GM12878 (cell line): ENCODE measurements around the gene TCF7L2. TPM values are rescaled to one million over a fixed set of nuclear protein-coding genes. Genes with fewer than 3 reads are reported as not detected.

Experiments used
- ATAC-seq: fragments of 200-7000 bp; cut with Tn5 transposase; 3 replicates; pipeline ENCODE4 v1.9.1; 2020; ENCODE audit warnings: mild to moderate bottlenecking, moderate library complexity
- BruUV-seq: library from RNA; stranded (reverse); fragments of 400-500 nt; replicated peaks from 2 replicates; lab custom pipeline; 2021; lab: Mats Ljungman, UMichigan
- CTCF ChIA-PET: fragments of 300-600 bp; sonication (Branson Sonifier 250); formaldehyde crosslinking; extraction: SDS; loops from one replicate; lab custom pipeline; 2021; ENCODE audit warnings: inconsistent platforms; lab: Yijun Ruan, JAX
- POLR2A ChIA-PET: fragments of 350-600 bp; formaldehyde crosslinking; extraction: SDS; loops from one replicate; lab custom pipeline; 2021; ENCODE audit warnings: inconsistent platforms; lab: Charles Lee
- RAD21 ChIA-PET: fragments of 300-600 bp; sonication (Branson Sonifier 250); formaldehyde crosslinking; loops from one replicate; lab custom pipeline; 2023; ENCODE audit warnings: antibody characterized with exemption; ENCODE audit not compliant: unreplicated experiment; lab: Charles Lee
- SMC1A ChIA-PET: fragments of 300-600 bp; sonication (Branson Sonifier 250); formaldehyde crosslinking; loops from one replicate; lab custom pipeline; 2023; ENCODE audit not compliant: unreplicated experiment, uncharacterized antibody; lab: Charles Lee
- DNase-seq: peaks from one replicate; pipeline ENCODE4 v3.0.0-alpha.2; 2011; ENCODE audit warnings: low read depth, low spot score
- FAIRE-seq: peaks from 3 replicates; lab custom pipeline; 2011; peaks lifted over from hg19 to GRCh38; lab: Jason Lieb, UNC
- H2AFZ ChIP-seq: 2 replicates; pipeline ENCODE4 v1.6.0; 2011; ENCODE audit warnings: low read depth, low read length, control low read depth; ENCODE audit not compliant: control insufficient read depth
- H3K27ac ChIP-seq: 2 replicates; pipeline ENCODE4 v1.5.1; 2011; ENCODE audit warnings: control low read depth; ENCODE audit not compliant: control insufficient read depth, insufficient read depth
- H3K27me3 ChIP-seq, 2 experiments: replicated peaks in 1 of 2; 2 replicates each; pipeline versions ENCODE4 v1.6.0 to v1.6.1; 2011; ENCODE audit warnings: low read length in 1 of 2; ENCODE audit not compliant: control insufficient read depth in 2 of 2, insufficient read depth in 2 of 2
- H3K36me3 ChIP-seq, 2 experiments: 2 replicates each; pipeline ENCODE4 v1.5.1; 2011; ENCODE audit warnings: low read length in 1 of 2; ENCODE audit not compliant: control insufficient read depth in 2 of 2, insufficient read depth in 2 of 2
- H3K4me1 ChIP-seq: 2 replicates; pipeline ENCODE4 v1.6.1; 2011; ENCODE audit warnings: mild to moderate bottlenecking, low read length, moderate library complexity, mixed read lengths; ENCODE audit not compliant: control insufficient read depth, insufficient read depth
- H3K4me2 ChIP-seq: 2 replicates; pipeline ENCODE4 v1.6.0; 2011; ENCODE audit warnings: control low read depth; ENCODE audit not compliant: control insufficient read depth, insufficient read depth
- H3K4me3 ChIP-seq: fragments of 200-600 bp; sonication (generic); 2 replicates; pipeline ENCODE4 v1.5.1; 2016
- H3K79me2 ChIP-seq: 2 replicates; pipeline ENCODE4 v1.6.0; 2011; ENCODE audit warnings: low read length; ENCODE audit not compliant: control insufficient read depth, insufficient read depth
- H3K9ac ChIP-seq: 2 replicates; pipeline ENCODE4 v1.8.0; 2011; ENCODE audit warnings: low read length, control low read depth, mixed read lengths; ENCODE audit not compliant: control insufficient read depth, insufficient read depth
- H3K9me3 ChIP-seq: replicated peaks from 3 replicates; pipeline ENCODE4 v1.5.1; 2011; ENCODE audit warnings: mild to moderate bottlenecking, low read length; ENCODE audit not compliant: control insufficient read depth, insufficient read depth
- H4K20me1 ChIP-seq: 2 replicates; pipeline ENCODE4 v1.6.0; 2011; ENCODE audit not compliant: control insufficient read depth, insufficient read depth
- EED ChIP-seq: sonication (generic); IDR thresholded peaks from 2 replicates; pipeline ENCODE4 v1.6.1; 2016; ENCODE audit warnings: antibody characterized with exemption, low read depth
- EZH2 ChIP-seq: IDR thresholded peaks from 2 replicates; pipeline ENCODE4 v1.6.1; 2012; ENCODE audit warnings: low read depth, mild to moderate bottlenecking, control low read depth, inconsistent platforms, low read length, borderline replicate concordance; ENCODE audit not compliant: control insufficient read depth
- HDAC2 ChIP-seq: fragments of 200-600 bp; sonication (generic); IDR thresholded peaks from 2 replicates; pipeline ENCODE4 v1.6.1; 2017
- IKZF2 ChIP-seq, 2 experiments: fragments of 450-650 bp; IDR thresholded peaks; 2 replicates each; pipeline ENCODE4 v1.6.1; 2017; ENCODE audit warnings: mild to moderate bottlenecking in 2 of 2, moderate library complexity in 2 of 2
- IRF4 ChIP-seq: IDR thresholded peaks from 2 replicates; pipeline ENCODE4 v1.6.1; 2011; ENCODE audit warnings: low read depth, low read length
- MAX ChIP-seq: IDR thresholded peaks from 2 replicates; pipeline ENCODE4 v1.6.1; 2012; ENCODE audit warnings: low read depth, low read length, improper control_type of control experiment
- MTA3 ChIP-seq: IDR thresholded peaks from 2 replicates; pipeline ENCODE4 v1.6.1; 2012; ENCODE audit warnings: low read length, inconsistent platforms, borderline replicate concordance
- NFIC ChIP-seq: IDR thresholded peaks from 2 replicates; pipeline ENCODE4 v1.6.1; 2012; ENCODE audit warnings: low read depth, mild to moderate bottlenecking, inconsistent platforms, low read length, moderate library complexity
- POLR2AphosphoS2 ChIP-seq: IDR thresholded peaks from 2 replicates; pipeline ENCODE4 v1.6.1; 2011; ENCODE audit warnings: low read depth, mild to moderate bottlenecking, low read length, improper control_type of control experiment, moderate library complexity
- REST ChIP-seq: IDR thresholded peaks from 2 replicates; pipeline ENCODE4 v1.6.1; 2012; ENCODE audit warnings: mild to moderate bottlenecking, low read depth, low read length
- SMAD1 ChIP-seq: fragments of 450-650 bp; IDR thresholded peaks from 2 replicates; pipeline ENCODE4 v1.6.1; 2018; ENCODE audit warnings: mild to moderate bottlenecking, low read depth; ENCODE audit not compliant: partially characterized antibody
- SP1 ChIP-seq: IDR thresholded peaks from one replicate; pipeline ENCODE4 v1.6.1; 2011; ENCODE audit warnings: low read depth, low read length
- STAT3 ChIP-seq: IDR thresholded peaks from 2 replicates; pipeline ENCODE4 v1.6.1; 2011; ENCODE audit warnings: low read depth, low read length, improper control_type of control experiment
- TAF1 ChIP-seq: IDR thresholded peaks from 2 replicates; pipeline ENCODE4 v1.6.1; 2011; ENCODE audit warnings: mild to moderate bottlenecking, low read depth, low read length, borderline replicate concordance
- TCF7 ChIP-seq: IDR thresholded peaks from 2 replicates; pipeline ENCODE4 v1.6.1; 2014; ENCODE audit warnings: antibody characterized with exemption, borderline replicate concordance
- WGBS: methylation state at CpG from one replicate; pipeline ENCODE4 v1.1.6; 2016; ENCODE audit warnings: low lambda C conversion rate; ENCODE audit not compliant: insufficient replicate concordance, insufficient coverage; ENCODE audit errors: missing lambda C conversion rate; 5-methylcytosine and 5-hydroxymethylcytosine counted together
- in situ Hi-C: fragments of 300-500 bp; cut with MboI; formaldehyde crosslinking; loops from 9 replicates; pipeline ENCODE4 v1.14.3; 2018; ENCODE audit warnings: mixed read lengths
- intact Hi-C: fragments of 100-400 bp; cut with micrococcal nuclease; formaldehyde crosslinking; loops from one replicate; pipeline ENCODE4 v1.14.2; 2022; ENCODE audit not compliant: unreplicated experiment
- polyA plus RNA-seq, 11 experiments: library from polyadenylated mRNA; depleted of rRNA in 4 of 11; unstranded in 6 of 11; stranded (reverse) in 5 of 11; fragments of >200 nt; fragmentation: Nextera tagmentation in 4 of 11; fragmentation: Illumina TruSeq in 1 of 11; extraction: Ambion mirVana in 4 of 11; extraction: Trizol in 1 of 11; gene quantifications; 1 replicate in 1 of 11; 2 replicates in 10 of 11; pipeline versions ENCODE4 v1.2.1 to v1.2.3, GENCODE V29; 2011 to 2016; ENCODE audit warnings: inconsistent platforms in 2 of 11, missing spikeins in 2 of 11, low read depth in 1 of 11
- total RNA-seq, 4 experiments: library from RNA; depleted of rRNA in 3 of 4; stranded (reverse); fragments of >200 nt in 3 of 4; fragmentation: Illumina TruSeq in 1 of 4; extraction: Trizol in 1 of 4; gene quantifications; 2 replicates each; pipeline versions ENCODE4 v1.2.1 to v1.2.3, GENCODE V29; 2013 to 2021
- TF ChIP-seq, protein P1 (sequence below): fragments of 450-650 bp; formaldehyde crosslinking; IDR thresholded peaks from 2 replicates; pipeline ENCODE4 v1.5.0; 2022; ENCODE audit warnings: mild to moderate bottlenecking, missing genetic modification characterization

TCF7L2 gene
- total and polyA plus RNA-seq, 10 of the 15 experiments (the other 5 are each of a cell fraction or from before 2014, with no cell fraction given): 0.02 to 1.1 (median 0.35) TPM; not detected in 4

DNA sequence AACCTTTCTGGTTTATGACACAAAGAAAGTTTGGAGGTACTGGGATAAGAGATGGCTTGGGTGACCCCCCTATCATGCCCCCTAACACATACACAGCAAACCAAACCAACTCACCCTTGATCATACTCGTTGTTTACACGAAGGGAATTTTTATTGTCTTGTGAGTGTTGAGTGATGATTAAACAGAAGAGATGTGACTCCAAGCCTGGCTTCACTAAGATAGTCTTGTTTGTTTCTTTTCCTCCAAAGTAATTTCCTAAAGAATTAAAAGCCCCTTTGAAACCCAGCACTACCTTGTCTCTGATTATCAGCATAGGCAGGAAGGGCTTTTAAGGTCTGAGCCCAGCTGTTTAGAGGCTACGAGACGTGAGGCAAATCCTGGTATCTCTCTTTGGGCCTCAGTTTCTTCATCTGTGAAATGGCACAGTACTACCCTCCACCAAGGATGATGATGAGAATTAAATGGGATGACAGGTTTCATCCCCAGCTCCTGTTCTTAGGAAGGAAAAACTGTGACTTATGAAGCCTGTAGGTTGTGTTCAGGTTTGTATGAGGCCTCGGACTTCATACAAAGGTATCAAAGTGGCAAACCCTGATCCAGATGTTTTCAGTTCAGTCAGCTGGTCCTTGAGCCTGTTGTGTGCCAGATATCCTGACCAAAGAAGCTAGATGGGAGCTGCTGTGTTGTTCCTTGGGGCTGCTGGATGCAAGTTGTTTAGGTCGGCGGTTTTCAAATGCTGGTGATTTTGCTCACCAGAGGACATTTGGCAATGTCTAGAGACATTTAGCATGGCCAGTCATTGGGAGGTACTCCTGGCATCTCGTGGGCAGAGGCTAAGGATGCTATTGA is 51.8 kb downstream of the TCF7L2 start:
- RAD21 ChIA-PET: no interaction called here
- DNase-seq: no peak
- Histone ChIP-seq H3K79me2 (no peaks in the 10 kb centered on the region), H4K20me1 (no peaks in the 10 kb centered on the region), H3K9ac (no peak overlapping the region), H2AFZ (no peak overlapping the region), H3K4me1 (no peaks in the 10 kb centered on the region), H3K36me3 (no peaks in the 10 kb centered on the region), H3K4me2 (no peak overlapping the region), H3K27ac (no peak overlapping the region), H3K27me3 (peaks cover 0 to 2% of the 10 kb centered on the region in 2 experiments; a peak in 1 of 4 replicates), H3K9me3 (no peaks in the 10 kb centered on the region), H3K4me3 (no peak overlapping the region)
- FAIRE-seq: no peak
- intact Hi-C loops: no loop called here
- CTCF ChIA-PET: no interaction called here
- BruUV-seq: no TSS peak
- no peak for ATAC-seq
- SMC1A ChIA-PET: no interaction called here
- no peak for TF ChIP-seq IRF4
- no peak for TF ChIP-seq IKZF2 (IDR thresholded peaks at IDR 0.05)
- no peak for TF ChIP-seq SP1
- no peak for TF ChIP-seq TAF1
- TF ChIP-seq MAX: no peak
- no peak for TF ChIP-seq NFIC
- no peak for TF ChIP-seq POLR2AphosphoS2
- no peak for TF ChIP-seq EZH2
- TF ChIP-seq HDAC2: no peak
- no peak for TF ChIP-seq TCF7
- TF ChIP-seq MTA3: no peak
- no peak for TF ChIP-seq REST
- TF ChIP-seq SMAD1: no peak
- TF ChIP-seq, protein P1, sequence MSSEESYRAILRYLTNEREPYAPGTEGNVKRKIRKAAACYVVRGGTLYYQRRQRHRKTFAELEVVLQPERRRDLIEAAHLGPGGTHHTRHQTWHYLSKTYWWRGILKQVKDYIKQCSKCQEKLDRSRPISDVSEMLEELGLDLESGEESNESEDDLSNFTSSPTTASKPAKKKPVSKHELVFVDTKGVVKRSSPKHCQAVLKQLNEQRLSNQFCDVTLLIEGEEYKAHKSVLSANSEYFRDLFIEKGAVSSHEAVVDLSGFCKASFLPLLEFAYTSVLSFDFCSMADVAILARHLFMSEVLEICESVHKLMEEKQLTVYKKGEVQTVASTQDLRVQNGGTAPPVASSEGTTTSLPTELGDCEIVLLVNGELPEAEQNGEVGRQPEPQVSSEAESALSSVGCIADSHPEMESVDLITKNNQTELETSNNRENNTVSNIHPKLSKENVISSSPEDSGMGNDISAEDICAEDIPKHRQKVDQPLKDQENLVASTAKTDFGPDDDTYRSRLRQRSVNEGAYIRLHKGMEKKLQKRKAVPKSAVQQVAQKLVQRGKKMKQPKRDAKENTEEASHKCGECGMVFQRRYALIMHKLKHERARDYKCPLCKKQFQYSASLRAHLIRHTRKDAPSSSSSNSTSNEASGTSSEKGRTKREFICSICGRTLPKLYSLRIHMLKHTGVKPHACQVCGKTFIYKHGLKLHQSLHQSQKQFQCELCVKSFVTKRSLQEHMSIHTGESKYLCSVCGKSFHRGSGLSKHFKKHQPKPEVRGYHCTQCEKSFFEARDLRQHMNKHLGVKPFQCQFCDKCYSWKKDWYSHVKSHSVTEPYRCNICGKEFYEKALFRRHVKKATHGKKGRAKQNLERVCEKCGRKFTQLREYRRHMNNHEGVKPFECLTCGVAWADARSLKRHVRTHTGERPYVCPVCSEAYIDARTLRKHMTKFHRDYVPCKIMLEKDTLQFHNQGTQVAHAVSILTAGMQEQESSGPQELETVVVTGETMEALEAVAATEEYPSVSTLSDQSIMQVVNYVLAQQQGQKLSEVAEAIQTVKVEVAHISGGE (CRISPR knock-in tag): no peak
- TF ChIP-seq EED: no peak
- TF ChIP-seq STAT3: no peak
- in situ Hi-C loops: no loop called here
- 38% methylated on average over 8 of the region's 8 CpGs for WGBS
- POLR2A ChIA-PET: no interaction called here
